GM12878 (cell line): ENCODE results near the gene SLC39A6. TPM values are rescaled to one million over a fixed set of nuclear protein-coding genes. Genes with fewer than 3 reads are reported as not detected.

ENCODE experiments used
- ASH2L ChIP-seq: fragments of 300-600, 200-600 bp; sonication (generic); IDR thresholded peaks from 2 replicates; pipeline ENCODE4 v1.6.1; 2017; ENCODE audit warnings: low read depth, mild to moderate bottlenecking, borderline replicate concordance
- CBFB ChIP-seq: IDR thresholded peaks from 2 replicates; pipeline ENCODE4 v1.6.1; 2016; ENCODE audit warnings: antibody characterized with exemption, low read depth
- CEBPB ChIP-seq, 2 experiments: fragments of 150-350 bp in 1 of 2; IDR thresholded peaks; 2 replicates each; pipeline ENCODE4 v1.6.1; 2012 to 2014; ENCODE audit warnings: low read depth in 2 of 2, low read length in 2 of 2, borderline replicate concordance in 1 of 2, inconsistent platforms in 1 of 2
- CHD2 ChIP-seq: IDR thresholded peaks from 2 replicates; pipeline ENCODE4 v1.6.1; 2011; ENCODE audit warnings: low read depth, low read length, improper control_type of control experiment, borderline replicate concordance
- EGR1 ChIP-seq, 2 experiments: IDR thresholded peaks; 1 replicate in 1 of 2; 2 replicates in 1 of 2; pipeline ENCODE4 v1.6.1; 2011 to 2012; ENCODE audit warnings: low read depth in 2 of 2, low read length in 2 of 2, borderline replicate concordance in 1 of 2, mild to moderate bottlenecking in 1 of 2, moderate library complexity in 1 of 2
- FOXM1 ChIP-seq: IDR thresholded peaks from 2 replicates; pipeline ENCODE4 v1.6.1; 2012; ENCODE audit warnings: low read depth, mild to moderate bottlenecking, inconsistent platforms, low read length, moderate library complexity
- HDAC2 ChIP-seq: fragments of 200-600 bp; sonication (generic); IDR thresholded peaks from 2 replicates; pipeline ENCODE4 v1.6.1; 2017
- LARP7 ChIP-seq: fragments of 450-650 bp; IDR thresholded peaks from 2 replicates; pipeline ENCODE4 v1.6.1; 2017; ENCODE audit warnings: mild to moderate bottlenecking
- MTA3 ChIP-seq: IDR thresholded peaks from 2 replicates; pipeline ENCODE4 v1.6.1; 2012; ENCODE audit warnings: low read length, inconsistent platforms, borderline replicate concordance
- NFXL1 ChIP-seq: fragments of 450-650 bp; IDR thresholded peaks from 2 replicates; pipeline ENCODE4 v1.6.1; 2017; ENCODE audit warnings: antibody characterized with exemption, mild to moderate bottlenecking, borderline replicate concordance
- NR2C2 ChIP-seq: IDR thresholded peaks from 2 replicates; pipeline ENCODE4 v1.6.1; 2011; ENCODE audit warnings: borderline replicate concordance, low read depth; ENCODE audit not compliant: control insufficient read depth, insufficient read length
- PML ChIP-seq: IDR thresholded peaks from 2 replicates; pipeline ENCODE4 v1.6.1; 2012; ENCODE audit warnings: low read length, inconsistent platforms
- POU2F2 ChIP-seq: IDR thresholded peaks from 3 replicates; pipeline ENCODE4 v1.6.1; 2011; ENCODE audit warnings: low read depth, mild to moderate bottlenecking, low read length, borderline replicate concordance
- RAD21 ChIP-seq: IDR thresholded peaks from 2 replicates; pipeline ENCODE4 v1.6.1; 2011; ENCODE audit warnings: mild to moderate bottlenecking, low read depth, low read length, moderate library complexity; ENCODE audit not compliant: insufficient read depth
- RELA ChIP-seq: fragments of 450-650 bp; IDR thresholded peaks from 2 replicates; pipeline ENCODE4 v1.8.0; 2014; ENCODE audit warnings: borderline replicate concordance; ENCODE audit not compliant: partially characterized antibody
- SUZ12 ChIP-seq: fragments of 200-600 bp; sonication (generic); IDR thresholded peaks from one replicate; pipeline ENCODE4 v1.6.1; 2018; ENCODE audit warnings: antibody characterized with exemption, mild to moderate bottlenecking; ENCODE audit not compliant: unreplicated experiment
- TBL1XR1 ChIP-seq: IDR thresholded peaks from 2 replicates; pipeline ENCODE4 v1.6.1; 2012; ENCODE audit warnings: low read depth, low read length, improper control_type of control experiment
- WRNIP1 ChIP-seq: IDR thresholded peaks from 2 replicates; pipeline ENCODE4 v1.6.1; 2011; ENCODE audit warnings: low read depth, low read length, improper control_type of control experiment, borderline replicate concordance
- ZNF217 ChIP-seq: fragments of 450-650 bp; IDR thresholded peaks from 2 replicates; pipeline ENCODE4 v1.6.1; 2017; ENCODE audit warnings: antibody characterized with exemption, mild to moderate bottlenecking
- polyA plus RNA-seq, 11 experiments: library from polyadenylated mRNA; depleted of rRNA in 4 of 11; unstranded in 6 of 11; stranded (reverse) in 5 of 11; fragments of >200 nt; fragmentation: Nextera tagmentation in 4 of 11; fragmentation: Illumina TruSeq in 1 of 11; extraction: Ambion mirVana in 4 of 11; extraction: Trizol in 1 of 11; gene quantifications; 1 replicate in 1 of 11; 2 replicates in 10 of 11; pipeline versions ENCODE4 v1.2.1 to v1.2.3, GENCODE V29; 2011 to 2016; ENCODE audit warnings: inconsistent platforms in 2 of 11, missing spikeins in 2 of 11, low read depth in 1 of 11
- total RNA-seq, 4 experiments: library from RNA; depleted of rRNA in 3 of 4; stranded (reverse); fragments of >200 nt in 3 of 4; fragmentation: Illumina TruSeq in 1 of 4; extraction: Trizol in 1 of 4; gene quantifications; 2 replicates each; pipeline versions ENCODE4 v1.2.1 to v1.2.3, GENCODE V29; 2013 to 2021
- TF ChIP-seq, protein P1 (sequence below): IDR thresholded peaks from 2 replicates; pipeline ENCODE4 v1.6.1; 2011; ENCODE audit warnings: borderline replicate concordance, low read depth, mild to moderate bottlenecking, moderate library complexity, mixed read lengths, low read length; ENCODE audit not compliant: insufficient read depth; ENCODE audit errors: extremely low read length
- TF ChIP-seq, protein P2 (sequence below): fragments of 450-650 bp; conservative IDR thresholded peaks from 2 replicates; pipeline ENCODE4 v1.6.1; 2017; ENCODE audit warnings: mild to moderate bottlenecking, moderate library complexity
- TF ChIP-seq, protein P3 (sequence below): fragments of 150-350 bp; IDR thresholded peaks from 2 replicates; pipeline ENCODE4 v1.6.1; 2014; ENCODE audit warnings: mild to moderate bottlenecking, low read depth, low read length
- TF ChIP-seq, protein P4 (sequence below): fragments of 150-350 bp; IDR thresholded peaks from 2 replicates; pipeline ENCODE4 v1.6.1; 2016; ENCODE audit warnings: low read depth, low read length

Gene SLC39A6
- total and polyA plus RNA-seq, 10 of the 15 experiments (the other 5 are each of a cell fraction or from before 2014, with no cell fraction given) = 12.4 to 65.9 (median 41.3) TPM

DNA sequence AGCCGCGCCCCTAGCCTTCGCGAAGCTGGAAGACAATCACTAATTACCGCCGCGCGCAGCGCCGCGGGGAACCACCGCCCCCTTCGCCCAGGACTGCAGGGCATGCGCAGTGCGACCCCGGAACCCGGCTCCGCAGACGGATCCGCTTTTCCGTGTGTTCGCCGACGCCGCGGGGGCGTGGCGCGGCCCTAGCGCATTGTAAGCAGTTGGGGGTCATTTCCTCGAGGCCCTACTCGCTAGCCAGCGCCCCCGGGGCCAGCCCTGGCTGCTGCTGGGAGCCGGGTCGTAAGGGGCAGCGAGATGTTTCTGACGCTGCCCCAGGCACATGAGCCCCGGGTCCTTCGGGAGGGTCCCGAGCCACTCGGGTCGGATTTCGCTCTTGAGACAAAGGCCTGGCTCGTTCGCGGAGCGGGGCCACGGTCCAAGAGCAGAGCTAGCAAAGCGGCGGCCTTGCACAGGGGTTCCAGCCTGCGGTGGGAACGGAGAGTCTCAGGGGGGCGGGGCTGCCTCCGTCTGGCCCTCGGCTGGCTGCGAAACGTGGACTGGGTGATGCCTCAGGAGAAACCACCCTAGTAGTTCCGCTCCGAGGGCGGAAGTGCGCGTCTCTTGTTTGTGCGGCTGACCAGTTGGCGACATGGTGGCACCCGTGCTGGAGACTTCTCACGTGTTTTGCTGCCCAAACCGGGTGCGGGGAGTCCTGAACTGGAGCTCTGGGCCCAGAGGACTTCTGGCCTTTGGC lies at the start of gene SLC39A6, which contains the start of gene ELP2 (continued):
- TF ChIP-seq EGR1 (IDR thresholded peaks at IDR 0.05; ENCODE audit: borderline replicate concordance in 1 of 2, low read depth in 2 of 2, low read length in 2 of 2) = peak; percentile 37 to 93
- TF ChIP-seq FOXM1 = no peak
- TF ChIP-seq CHD2 = no peak; the same call in 1 of the 2 replicates
- TF ChIP-seq, protein P1, sequence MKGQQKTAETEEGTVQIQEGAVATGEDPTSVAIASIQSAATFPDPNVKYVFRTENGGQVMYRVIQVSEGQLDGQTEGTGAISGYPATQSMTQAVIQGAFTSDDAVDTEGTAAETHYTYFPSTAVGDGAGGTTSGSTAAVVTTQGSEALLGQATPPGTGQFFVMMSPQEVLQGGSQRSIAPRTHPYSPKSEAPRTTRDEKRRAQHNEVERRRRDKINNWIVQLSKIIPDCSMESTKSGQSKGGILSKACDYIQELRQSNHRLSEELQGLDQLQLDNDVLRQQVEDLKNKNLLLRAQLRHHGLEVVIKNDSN = no peak
- TF ChIP-seq SUZ12 = no peak
- peak; percentile 73; the same call in 1 of the 2 replicates for TF ChIP-seq PML
- no peak for TF ChIP-seq HDAC2
- TF ChIP-seq CEBPB (IDR thresholded peaks at IDR 0.05; ENCODE audit: borderline replicate concordance in 1 of 2, low read depth in 2 of 2, low read length in 2 of 2) = no peak
- no peak for TF ChIP-seq TBL1XR1
- TF ChIP-seq POU2F2 = peak; percentile 21; the same call in 1 of the 3 replicates
- TF ChIP-seq ZNF217 = no peak
- TF ChIP-seq, protein P2, sequence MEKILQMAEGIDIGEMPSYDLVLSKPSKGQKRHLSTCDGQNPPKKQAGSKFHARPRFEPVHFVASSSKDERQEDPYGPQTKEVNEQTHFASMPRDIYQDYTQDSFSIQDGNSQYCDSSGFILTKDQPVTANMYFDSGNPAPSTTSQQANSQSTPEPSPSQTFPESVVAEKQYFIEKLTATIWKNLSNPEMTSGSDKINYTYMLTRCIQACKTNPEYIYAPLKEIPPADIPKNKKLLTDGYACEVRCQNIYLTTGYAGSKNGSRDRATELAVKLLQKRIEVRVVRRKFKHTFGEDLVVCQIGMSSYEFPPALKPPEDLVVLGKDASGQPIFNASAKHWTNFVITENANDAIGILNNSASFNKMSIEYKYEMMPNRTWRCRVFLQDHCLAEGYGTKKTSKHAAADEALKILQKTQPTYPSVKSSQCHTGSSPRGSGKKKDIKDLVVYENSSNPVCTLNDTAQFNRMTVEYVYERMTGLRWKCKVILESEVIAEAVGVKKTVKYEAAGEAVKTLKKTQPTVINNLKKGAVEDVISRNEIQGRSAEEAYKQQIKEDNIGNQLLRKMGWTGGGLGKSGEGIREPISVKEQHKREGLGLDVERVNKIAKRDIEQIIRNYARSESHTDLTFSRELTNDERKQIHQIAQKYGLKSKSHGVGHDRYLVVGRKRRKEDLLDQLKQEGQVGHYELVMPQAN = peak; percentile 96
- TF ChIP-seq WRNIP1 = no peak
- TF ChIP-seq NR2C2 = no peak
- TF ChIP-seq, protein P3, sequence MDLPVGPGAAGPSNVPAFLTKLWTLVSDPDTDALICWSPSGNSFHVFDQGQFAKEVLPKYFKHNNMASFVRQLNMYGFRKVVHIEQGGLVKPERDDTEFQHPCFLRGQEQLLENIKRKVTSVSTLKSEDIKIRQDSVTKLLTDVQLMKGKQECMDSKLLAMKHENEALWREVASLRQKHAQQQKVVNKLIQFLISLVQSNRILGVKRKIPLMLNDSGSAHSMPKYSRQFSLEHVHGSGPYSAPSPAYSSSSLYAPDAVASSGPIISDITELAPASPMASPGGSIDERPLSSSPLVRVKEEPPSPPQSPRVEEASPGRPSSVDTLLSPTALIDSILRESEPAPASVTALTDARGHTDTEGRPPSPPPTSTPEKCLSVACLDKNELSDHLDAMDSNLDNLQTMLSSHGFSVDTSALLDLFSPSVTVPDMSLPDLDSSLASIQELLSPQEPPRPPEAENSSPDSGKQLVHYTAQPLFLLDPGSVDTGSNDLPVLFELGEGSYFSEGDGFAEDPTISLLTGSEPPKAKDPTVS = 0 out of 2 replicates have a peak, but pooled peaks have one; percentile 36
- TF ChIP-seq RELA = no peak
- no peak for TF ChIP-seq RAD21
- TF ChIP-seq, protein P4, sequence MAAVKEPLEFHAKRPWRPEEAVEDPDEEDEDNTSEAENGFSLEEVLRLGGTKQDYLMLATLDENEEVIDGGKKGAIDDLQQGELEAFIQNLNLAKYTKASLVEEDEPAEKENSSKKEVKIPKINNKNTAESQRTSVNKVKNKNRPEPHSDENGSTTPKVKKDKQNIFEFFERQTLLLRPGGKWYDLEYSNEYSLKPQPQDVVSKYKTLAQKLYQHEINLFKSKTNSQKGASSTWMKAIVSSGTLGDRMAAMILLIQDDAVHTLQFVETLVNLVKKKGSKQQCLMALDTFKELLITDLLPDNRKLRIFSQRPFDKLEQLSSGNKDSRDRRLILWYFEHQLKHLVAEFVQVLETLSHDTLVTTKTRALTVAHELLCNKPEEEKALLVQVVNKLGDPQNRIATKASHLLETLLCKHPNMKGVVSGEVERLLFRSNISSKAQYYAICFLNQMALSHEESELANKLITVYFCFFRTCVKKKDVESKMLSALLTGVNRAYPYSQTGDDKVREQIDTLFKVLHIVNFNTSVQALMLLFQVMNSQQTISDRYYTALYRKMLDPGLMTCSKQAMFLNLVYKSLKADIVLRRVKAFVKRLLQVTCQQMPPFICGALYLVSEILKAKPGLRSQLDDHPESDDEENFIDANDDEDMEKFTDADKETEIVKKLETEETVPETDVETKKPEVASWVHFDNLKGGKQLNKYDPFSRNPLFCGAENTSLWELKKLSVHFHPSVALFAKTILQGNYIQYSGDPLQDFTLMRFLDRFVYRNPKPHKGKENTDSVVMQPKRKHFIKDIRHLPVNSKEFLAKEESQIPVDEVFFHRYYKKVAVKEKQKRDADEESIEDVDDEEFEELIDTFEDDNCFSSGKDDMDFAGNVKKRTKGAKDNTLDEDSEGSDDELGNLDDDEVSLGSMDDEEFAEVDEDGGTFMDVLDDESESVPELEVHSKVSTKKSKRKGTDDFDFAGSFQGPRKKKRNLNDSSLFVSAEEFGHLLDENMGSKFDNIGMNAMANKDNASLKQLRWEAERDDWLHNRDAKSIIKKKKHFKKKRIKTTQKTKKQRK = no peak
- peak; percentile 82 for TF ChIP-seq CBFB
- TF ChIP-seq MTA3 = no peak
- no peak for TF ChIP-seq NFXL1
- TF ChIP-seq ASH2L = peak; percentile 90; the same call in 1 of the 2 replicates
- peak; percentile 86 for TF ChIP-seq LARP7
